HepG2 (cell line): Measurements from ENCODE around the gene SSBP4. TPM values are rescaled to one million over a fixed set of nuclear protein-coding genes. Genes with fewer than 3 reads are reported as not detected.

Experiments used
- AGO1 ChIP-seq: fragments of 200-400 bp; formaldehyde crosslinking; IDR thresholded peaks from 2 replicates; pipeline ENCODE4 v1.6.1; 2017; ENCODE audit warnings: mild to moderate bottlenecking, low read depth, low read length, moderate library complexity; ENCODE audit not compliant: poor library complexity, severe bottlenecking
- AHR ChIP-seq: IDR thresholded peaks from 2 replicates; pipeline ENCODE4 v1.6.1; 2018; ENCODE audit warnings: missing genetic modification reagents, missing compliant biosample characterization
- HNRNPK ChIP-seq: fragments of 200-400 bp; formaldehyde crosslinking; IDR thresholded peaks from 2 replicates; pipeline ENCODE4 v1.6.1; 2018; ENCODE audit warnings: low read length, low read depth, moderate library complexity, mild to moderate bottlenecking; ENCODE audit not compliant: poor library complexity, severe bottlenecking
- KMT2A ChIP-seq: sonication (generic); formaldehyde crosslinking; IDR thresholded peaks from 2 replicates; pipeline ENCODE4 v1.4.0; 2020; ENCODE audit warnings: missing genetic modification reagents
- MTA1 ChIP-seq: sonication (generic); formaldehyde crosslinking; IDR thresholded peaks from 2 replicates; pipeline ENCODE4 v1.4.0; 2020; ENCODE audit warnings: missing genetic modification reagents, mild to moderate bottlenecking, borderline replicate concordance
- NFKB2 ChIP-seq: sonication (generic); formaldehyde crosslinking; IDR thresholded peaks from 2 replicates; pipeline ENCODE4 v1.4.0; 2020; ENCODE audit warnings: missing genetic modification reagents, borderline replicate concordance
- POLR2G ChIP-seq: fragments of 200-400 bp; formaldehyde crosslinking; IDR thresholded peaks from 2 replicates; pipeline ENCODE4 v1.6.1; 2018; ENCODE audit warnings: mild to moderate bottlenecking, low read depth, low read length, moderate library complexity
- RFXAP ChIP-seq: sonication (generic); formaldehyde crosslinking; IDR thresholded peaks from 2 replicates; pipeline ENCODE4 v1.4.0; 2020; ENCODE audit warnings: missing genetic modification reagents, borderline replicate concordance
- SMARCC2 ChIP-seq: fragments of 450-650 bp; IDR thresholded peaks from 2 replicates; pipeline ENCODE4 v1.6.1; 2017; ENCODE audit warnings: antibody characterized with exemption, mild to moderate bottlenecking
- SOX5 ChIP-seq: IDR thresholded peaks from 2 replicates; pipeline ENCODE4 v1.6.1; 2016; ENCODE audit warnings: borderline replicate concordance
- SRSF9 ChIP-seq: fragments of 200-400 bp; formaldehyde crosslinking; IDR thresholded peaks from 2 replicates; pipeline ENCODE4 v1.6.1; 2018; ENCODE audit warnings: borderline replicate concordance, mild to moderate bottlenecking, low read depth, low read length; ENCODE audit not compliant: insufficient read depth, poor library complexity, severe bottlenecking
- TOE1 ChIP-seq: sonication (generic); formaldehyde crosslinking; IDR thresholded peaks from 2 replicates; pipeline ENCODE4 v1.4.0; 2020; ENCODE audit warnings: mild to moderate bottlenecking, missing genetic modification reagents
- ZFP36L2 ChIP-seq: sonication (generic); formaldehyde crosslinking; IDR thresholded peaks from 2 replicates; pipeline ENCODE4 v1.4.0; 2020; ENCODE audit warnings: missing genetic modification reagents
- ZNF354B ChIP-seq: sonication (generic); formaldehyde crosslinking; IDR thresholded peaks from 2 replicates; pipeline ENCODE4 v1.8.0; 2022; ENCODE audit warnings: mild to moderate bottlenecking, missing genetic modification reagents
- ZNF558 ChIP-seq: sonication (generic); formaldehyde crosslinking; IDR thresholded peaks from 2 replicates; pipeline ENCODE4 v1.9.0; 2022; ENCODE audit warnings: mild to moderate bottlenecking, missing genetic modification reagents, borderline replicate concordance
- ZNF672 ChIP-seq: sonication (generic); formaldehyde crosslinking; IDR thresholded peaks from 2 replicates; pipeline ENCODE4 v1.8.1; 2022; ENCODE audit warnings: missing genetic modification reagents
- ZNF850 ChIP-seq: sonication (generic); formaldehyde crosslinking; conservative IDR thresholded peaks from 2 replicates; pipeline ENCODE4 v1.9.0; 2021; ENCODE audit warnings: mild to moderate bottlenecking, missing genetic modification reagents
- ZSCAN20 ChIP-seq: sonication (generic); formaldehyde crosslinking; IDR thresholded peaks from 2 replicates; pipeline ENCODE4 v1.4.0; 2020; ENCODE audit warnings: missing genetic modification reagents, mild to moderate bottlenecking, borderline replicate concordance
- polyA plus RNA-seq, 8 experiments: library from polyadenylated mRNA; depleted of rRNA in 3 of 8; stranded (reverse) in 7 of 8; unstranded in 1 of 8; fragments of >200 nt; fragmentation: Illumina TruSeq in 4 of 8; extraction: Trizol in 4 of 8; gene quantifications; 2 replicates each; pipeline versions ENCODE4 v1.2.1 to v1.2.3, GENCODE V29; 2011 to 2016; ENCODE audit warnings: low read depth in 4 of 8, missing spikeins in 1 of 8, mixed read lengths in 1 of 8; ENCODE audit not compliant: insufficient read depth in 1 of 8
- total RNA-seq, 5 experiments: library from RNA; depleted of rRNA; stranded (reverse); fragments of >200 nt; fragmentation: Illumina TruSeq; extraction: Trizol; gene quantifications; 2 replicates each; pipeline ENCODE4 v1.2.3, GENCODE V29; 2016; ENCODE audit warnings: low read depth in 1 of 5
- TF ChIP-seq, protein P1 (sequence below): sonication (generic); formaldehyde crosslinking; IDR thresholded peaks from 2 replicates; pipeline ENCODE4 v1.5.0; 2020; ENCODE audit warnings: mild to moderate bottlenecking, missing genetic modification reagents, borderline replicate concordance
- TF ChIP-seq, protein P2 (sequence below): sonication (generic); formaldehyde crosslinking; IDR thresholded peaks from 2 replicates; pipeline ENCODE4 v1.5.1; 2020; ENCODE audit warnings: mild to moderate bottlenecking, missing genetic modification reagents, moderate library complexity

The SSBP4 gene
- total and polyA plus RNA-seq, 2 of the 13 experiments (the other 11 are each of a cell fraction or from before 2014, with no cell fraction given) = 20.8 to 39.5 TPM

DNA sequence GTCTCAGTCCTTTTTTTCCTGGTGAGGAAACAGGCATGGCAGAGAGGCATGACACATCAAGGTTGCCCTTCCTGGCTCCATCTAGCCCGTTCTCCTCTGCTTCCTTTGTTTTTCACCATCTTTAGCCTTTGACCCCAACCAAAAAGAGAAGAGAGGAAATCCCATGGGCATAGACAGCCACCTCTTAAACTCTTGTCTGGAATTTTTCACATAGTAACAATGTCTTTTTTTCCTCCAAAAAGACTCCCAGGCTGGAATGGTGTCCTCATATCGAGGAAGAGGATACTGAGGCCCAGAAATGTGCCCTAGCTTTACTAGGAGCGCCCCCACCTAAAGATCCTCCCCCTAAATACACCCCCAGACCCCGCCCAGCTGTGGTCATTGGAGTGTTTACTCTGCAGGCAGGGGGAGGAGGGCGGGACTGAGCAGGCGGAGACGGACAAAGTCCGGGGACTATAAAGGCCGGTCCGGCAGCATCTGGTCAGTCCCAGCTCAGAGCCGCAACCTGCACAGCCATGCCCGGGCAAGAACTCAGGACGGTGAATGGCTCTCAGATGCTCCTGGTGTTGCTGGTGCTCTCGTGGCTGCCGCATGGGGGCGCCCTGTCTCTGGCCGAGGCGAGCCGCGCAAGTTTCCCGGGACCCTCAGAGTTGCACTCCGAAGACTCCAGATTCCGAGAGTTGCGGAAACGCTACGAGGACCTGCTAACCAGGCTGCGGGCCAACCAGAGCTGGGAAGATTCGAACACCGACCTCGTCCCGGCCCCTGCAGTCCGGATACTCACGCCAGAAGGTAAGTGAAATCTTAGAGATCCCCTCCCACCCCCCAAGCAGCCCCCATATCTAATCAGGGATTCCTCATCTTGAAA lies 33.3 kb upstream of the SSBP4 start, which contains the start of gene GDF15 (continued):
- TF ChIP-seq RFXAP (CRISPR knock-in tag) = peak; percentile 94; the same call in 1 of the 2 replicates
- no peak for TF ChIP-seq KMT2A (CRISPR knock-in tag)
- no peak for TF ChIP-seq ZNF850 (CRISPR knock-in tag)
- 0 out of 2 replicates have a peak, but pooled peaks have one; percentile 71 for TF ChIP-seq ZNF354B
- no peak; the same call in 1 of the 2 replicates for TF ChIP-seq ZNF672 (CRISPR knock-in tag)
- TF ChIP-seq AHR (CRISPR knock-in tag) = no peak
- TF ChIP-seq, protein P1, sequence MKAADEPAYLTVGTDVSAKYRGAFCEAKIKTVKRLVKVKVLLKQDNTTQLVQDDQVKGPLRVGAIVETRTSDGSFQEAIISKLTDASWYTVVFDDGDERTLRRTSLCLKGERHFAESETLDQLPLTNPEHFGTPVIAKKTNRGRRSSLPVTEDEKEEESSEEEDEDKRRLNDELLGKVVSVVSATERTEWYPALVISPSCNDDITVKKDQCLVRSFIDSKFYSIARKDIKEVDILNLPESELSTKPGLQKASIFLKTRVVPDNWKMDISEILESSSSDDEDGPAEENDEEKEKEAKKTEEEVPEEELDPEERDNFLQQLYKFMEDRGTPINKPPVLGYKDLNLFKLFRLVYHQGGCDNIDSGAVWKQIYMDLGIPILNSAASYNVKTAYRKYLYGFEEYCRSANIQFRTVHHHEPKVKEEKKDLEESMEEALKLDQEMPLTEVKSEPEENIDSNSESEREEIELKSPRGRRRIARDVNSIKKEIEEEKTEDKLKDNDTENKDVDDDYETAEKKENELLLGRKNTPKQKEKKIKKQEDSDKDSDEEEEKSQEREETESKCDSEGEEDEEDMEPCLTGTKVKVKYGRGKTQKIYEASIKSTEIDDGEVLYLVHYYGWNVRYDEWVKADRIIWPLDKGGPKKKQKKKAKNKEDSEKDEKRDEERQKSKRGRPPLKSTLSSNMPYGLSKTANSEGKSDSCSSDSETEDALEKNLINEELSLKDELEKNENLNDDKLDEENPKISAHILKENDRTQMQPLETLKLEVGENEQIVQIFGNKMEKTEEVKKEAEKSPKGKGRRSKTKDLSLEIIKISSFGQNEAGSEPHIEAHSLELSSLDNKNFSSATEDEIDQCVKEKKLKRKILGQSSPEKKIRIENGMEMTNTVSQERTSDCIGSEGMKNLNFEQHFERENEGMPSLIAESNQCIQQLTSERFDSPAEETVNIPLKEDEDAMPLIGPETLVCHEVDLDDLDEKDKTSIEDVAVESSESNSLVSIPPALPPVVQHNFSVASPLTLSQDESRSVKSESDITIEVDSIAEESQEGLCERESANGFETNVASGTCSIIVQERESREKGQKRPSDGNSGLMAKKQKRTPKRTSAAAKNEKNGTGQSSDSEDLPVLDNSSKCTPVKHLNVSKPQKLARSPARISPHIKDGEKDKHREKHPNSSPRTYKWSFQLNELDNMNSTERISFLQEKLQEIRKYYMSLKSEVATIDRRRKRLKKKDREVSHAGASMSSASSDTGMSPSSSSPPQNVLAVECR (CRISPR knock-in tag) = peak; percentile 84
- TF ChIP-seq, protein P2, sequence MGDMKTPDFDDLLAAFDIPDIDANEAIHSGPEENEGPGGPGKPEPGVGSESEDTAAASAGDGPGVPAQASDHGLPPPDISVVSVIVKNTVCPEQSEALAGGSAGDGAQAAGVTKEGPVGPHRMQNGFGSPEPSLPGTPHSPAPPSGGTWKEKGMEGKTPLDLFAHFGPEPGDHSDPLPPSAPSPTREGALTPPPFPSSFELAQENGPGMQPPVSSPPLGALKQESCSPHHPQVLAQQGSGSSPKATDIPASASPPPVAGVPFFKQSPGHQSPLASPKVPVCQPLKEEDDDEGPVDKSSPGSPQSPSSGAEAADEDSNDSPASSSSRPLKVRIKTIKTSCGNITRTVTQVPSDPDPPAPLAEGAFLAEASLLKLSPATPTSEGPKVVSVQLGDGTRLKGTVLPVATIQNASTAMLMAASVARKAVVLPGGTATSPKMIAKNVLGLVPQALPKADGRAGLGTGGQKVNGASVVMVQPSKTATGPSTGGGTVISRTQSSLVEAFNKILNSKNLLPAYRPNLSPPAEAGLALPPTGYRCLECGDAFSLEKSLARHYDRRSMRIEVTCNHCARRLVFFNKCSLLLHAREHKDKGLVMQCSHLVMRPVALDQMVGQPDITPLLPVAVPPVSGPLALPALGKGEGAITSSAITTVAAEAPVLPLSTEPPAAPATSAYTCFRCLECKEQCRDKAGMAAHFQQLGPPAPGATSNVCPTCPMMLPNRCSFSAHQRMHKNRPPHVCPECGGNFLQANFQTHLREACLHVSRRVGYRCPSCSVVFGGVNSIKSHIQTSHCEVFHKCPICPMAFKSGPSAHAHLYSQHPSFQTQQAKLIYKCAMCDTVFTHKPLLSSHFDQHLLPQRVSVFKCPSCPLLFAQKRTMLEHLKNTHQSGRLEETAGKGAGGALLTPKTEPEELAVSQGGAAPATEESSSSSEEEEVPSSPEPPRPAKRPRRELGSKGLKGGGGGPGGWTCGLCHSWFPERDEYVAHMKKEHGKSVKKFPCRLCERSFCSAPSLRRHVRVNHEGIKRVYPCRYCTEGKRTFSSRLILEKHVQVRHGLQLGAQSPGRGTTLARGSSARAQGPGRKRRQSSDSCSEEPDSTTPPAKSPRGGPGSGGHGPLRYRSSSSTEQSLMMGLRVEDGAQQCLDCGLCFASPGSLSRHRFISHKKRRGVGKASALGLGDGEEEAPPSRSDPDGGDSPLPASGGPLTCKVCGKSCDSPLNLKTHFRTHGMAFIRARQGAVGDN (CRISPR knock-in tag) = peak; percentile 93
- TF ChIP-seq POLR2G = peak; percentile 98
- TF ChIP-seq ZSCAN20 = peak; percentile 94
- peak; percentile 67 for TF ChIP-seq SOX5 (CRISPR knock-in tag)
- peak; percentile 91; the same call in 1 of the 2 replicates for TF ChIP-seq MTA1
- peak; percentile 97 for TF ChIP-seq NFKB2 (CRISPR knock-in tag)
- no peak for TF ChIP-seq SMARCC2
- TF ChIP-seq TOE1 (CRISPR knock-in tag) = no peak; the same call in 1 of the 2 replicates
- peak; percentile 75; the same call in 1 of the 2 replicates for TF ChIP-seq ZFP36L2
- peak; percentile 32 for TF ChIP-seq HNRNPK
- peak; percentile 95 for TF ChIP-seq ZNF558
- no peak for TF ChIP-seq SRSF9
- TF ChIP-seq AGO1 = peak; percentile 89
